ENCODE results near the gene AFF1.
"Not testable (repeated sequence)": the region's sequence is repeated elsewhere in the genome, so short reads cannot be mapped to it uniquely, and the experiment has no call there.

DNA sequence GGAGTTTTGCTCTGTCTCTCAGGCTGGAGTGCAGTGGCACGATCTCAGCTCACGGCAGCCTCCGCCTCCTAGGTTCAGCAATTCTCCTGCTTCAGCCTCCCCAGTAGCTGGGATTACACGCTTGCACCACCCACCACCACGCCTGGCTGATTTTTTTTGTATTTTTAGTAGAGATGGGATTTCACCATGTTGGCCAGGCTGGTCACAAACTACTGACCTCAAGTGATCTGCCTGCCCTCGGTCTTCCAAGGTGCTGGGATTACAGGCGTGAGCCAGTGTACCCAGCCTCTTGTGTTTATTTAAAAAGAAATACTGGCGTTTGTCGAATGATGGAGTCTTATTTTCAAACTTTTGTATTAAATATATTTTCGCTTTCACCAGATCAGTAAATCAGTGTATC, 137.7 kb downstream of the AFF1 start:
- TF ChIP-seq, protein P1, sequence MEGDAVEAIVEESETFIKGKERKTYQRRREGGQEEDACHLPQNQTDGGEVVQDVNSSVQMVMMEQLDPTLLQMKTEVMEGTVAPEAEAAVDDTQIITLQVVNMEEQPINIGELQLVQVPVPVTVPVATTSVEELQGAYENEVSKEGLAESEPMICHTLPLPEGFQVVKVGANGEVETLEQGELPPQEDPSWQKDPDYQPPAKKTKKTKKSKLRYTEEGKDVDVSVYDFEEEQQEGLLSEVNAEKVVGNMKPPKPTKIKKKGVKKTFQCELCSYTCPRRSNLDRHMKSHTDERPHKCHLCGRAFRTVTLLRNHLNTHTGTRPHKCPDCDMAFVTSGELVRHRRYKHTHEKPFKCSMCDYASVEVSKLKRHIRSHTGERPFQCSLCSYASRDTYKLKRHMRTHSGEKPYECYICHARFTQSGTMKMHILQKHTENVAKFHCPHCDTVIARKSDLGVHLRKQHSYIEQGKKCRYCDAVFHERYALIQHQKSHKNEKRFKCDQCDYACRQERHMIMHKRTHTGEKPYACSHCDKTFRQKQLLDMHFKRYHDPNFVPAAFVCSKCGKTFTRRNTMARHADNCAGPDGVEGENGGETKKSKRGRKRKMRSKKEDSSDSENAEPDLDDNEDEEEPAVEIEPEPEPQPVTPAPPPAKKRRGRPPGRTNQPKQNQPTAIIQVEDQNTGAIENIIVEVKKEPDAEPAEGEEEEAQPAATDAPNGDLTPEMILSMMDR (IDR thresholded peaks at IDR 0.05), result not testable (repeated sequence)
- not testable (repeated sequence) for TF ChIP-seq POLR2A (IDR thresholded peaks at IDR 0.05)

Data from thyroid gland (tissue), 4 donors.